Limb (tissue), 2 donors: ENCODE measurements around the gene COQ8A.
"Not testable (repeated sequence)": the region's sequence is repeated elsewhere in the genome, so short reads cannot be mapped to it uniquely, and the experiment has no call there.

Experiments used
- DNase-seq, 2 donors: peaks; one replicate each; pipeline ENCODE4 v3.0.0-alpha.2; 2016; ENCODE audit errors: extremely low spot score in 2 of 2

The COQ8A gene

DNA sequence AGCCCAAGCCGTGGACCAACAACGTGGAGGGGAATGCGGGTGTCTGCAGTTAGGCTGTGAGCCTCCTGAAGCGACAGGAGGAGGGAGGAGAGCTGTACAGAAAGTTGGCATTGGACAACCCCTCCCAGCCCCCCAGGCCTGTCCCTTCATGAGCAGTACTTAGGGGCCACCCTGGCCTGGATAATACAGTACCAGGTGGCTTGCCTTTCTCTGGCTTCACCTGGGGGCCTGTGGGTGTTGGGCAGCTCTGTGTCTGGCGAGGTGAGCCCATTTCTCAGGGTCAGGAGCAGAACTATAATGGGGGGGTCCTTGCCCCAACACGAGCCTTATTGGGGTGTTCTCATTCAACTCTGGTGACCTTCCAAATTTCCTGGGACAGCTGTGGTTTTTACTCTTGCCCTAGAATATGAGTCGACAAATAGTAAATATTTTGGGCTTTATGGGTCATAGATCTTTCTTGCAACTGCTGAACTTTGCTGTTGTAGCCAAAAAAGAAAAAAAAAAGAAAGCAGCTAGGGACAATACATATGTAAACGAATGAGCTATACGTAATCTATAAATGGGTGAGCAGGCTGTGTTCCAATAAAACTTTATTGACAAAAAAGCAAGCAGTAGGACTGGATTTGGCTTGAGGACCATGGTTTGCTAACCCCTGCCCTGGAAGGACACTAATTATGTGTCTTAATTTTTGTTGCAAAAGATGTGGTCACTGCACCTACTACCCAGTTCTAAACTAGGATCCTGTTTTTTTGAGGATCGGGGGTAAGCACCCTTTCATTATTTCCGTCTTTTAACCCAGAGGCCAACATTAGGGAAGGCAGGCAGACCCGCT, 11.4 kb downstream of the COQ8A start:
- DNase-seq, result no peak

DNA sequence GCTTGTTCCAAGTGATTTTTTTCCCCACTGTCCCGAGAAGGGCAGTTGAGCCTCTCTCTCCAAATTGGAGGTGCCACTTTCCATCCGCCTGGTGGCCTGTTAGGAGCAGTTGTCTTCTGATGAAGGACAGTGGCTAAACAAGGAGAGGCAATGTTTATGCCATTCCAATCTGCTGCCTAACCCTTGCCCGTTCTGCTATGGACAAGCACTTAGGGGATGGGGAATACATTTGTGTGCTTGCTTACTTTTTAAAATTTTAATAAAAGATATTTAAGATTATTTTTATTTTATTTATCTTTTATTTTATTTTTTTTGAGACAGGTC, 12.0 kb downstream of the COQ8A start:
- DNase-seq, result no peak

DNA sequence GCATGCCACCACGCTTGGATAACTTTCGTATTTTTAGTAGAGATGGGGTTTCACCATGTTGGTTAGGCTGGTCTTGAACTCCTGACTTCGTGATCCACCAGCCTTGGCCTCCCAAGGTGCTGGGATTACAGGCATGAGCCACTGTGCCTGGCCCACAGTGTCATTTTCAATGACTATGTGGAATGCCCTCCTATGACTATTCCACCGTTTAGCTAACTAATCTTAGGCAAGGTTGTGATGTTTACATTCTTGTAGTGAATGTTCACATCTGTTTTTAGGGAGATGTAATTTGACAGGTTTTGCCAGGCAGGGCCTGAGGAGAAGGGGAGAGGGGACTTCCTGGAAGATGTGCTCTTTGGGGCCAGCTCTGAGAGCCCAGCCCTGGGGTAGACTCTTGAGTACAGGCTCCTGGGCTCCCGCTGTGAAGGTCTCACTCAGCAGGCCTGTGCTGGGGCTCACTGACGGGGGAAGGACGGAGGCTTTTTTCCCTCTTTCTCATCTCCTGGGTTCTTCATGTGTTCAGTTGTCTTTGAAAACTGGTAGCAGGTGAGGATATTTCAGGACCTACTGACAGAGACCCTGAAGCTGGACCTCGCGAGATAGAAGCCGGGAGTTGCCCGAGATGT, 13.2 kb downstream of the COQ8A start:
- no peak for DNase-seq

DNA sequence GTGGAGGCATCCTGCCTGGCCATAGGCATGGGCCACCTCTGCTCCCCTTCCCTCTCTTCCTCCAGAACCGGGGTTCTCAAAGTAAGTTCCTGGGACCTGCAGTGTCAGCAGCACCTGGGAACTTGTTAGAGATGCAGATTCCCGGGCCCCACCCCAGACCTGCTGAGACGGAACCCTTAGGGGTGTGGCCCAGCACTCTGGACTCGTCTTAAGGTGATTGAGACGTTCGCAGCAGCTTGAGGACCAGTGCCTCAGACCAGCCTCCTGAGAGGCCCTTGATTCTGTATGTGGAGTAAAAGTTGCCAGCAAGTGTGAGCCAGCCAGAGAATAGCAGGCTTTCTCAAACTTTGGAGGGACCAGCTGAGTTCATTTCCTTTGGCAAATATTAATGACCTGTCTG, 14.2 kb downstream of the COQ8A start:
- no peak for DNase-seq

DNA sequence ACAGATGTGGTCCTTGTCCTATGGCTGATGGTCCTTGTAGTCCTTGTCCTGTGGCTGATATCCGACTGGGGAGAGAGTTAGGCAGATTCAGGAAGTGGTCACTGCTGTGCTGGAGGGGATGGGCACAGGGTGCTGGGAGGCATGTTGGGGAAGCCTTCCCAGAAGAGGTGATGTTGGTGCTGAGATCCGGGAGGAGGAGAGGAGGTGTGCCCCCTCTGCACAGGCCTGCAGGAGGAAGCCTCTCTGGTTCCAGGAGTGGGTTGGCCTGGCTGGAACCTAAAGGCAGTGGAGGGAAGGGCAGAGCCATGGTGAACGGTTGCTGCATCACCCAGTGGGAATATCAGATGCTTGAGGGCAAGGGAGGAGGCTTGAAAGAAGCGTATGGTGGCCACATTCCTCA, 14.7 kb downstream of the COQ8A start:
- DNase-seq, result no peak

DNA sequence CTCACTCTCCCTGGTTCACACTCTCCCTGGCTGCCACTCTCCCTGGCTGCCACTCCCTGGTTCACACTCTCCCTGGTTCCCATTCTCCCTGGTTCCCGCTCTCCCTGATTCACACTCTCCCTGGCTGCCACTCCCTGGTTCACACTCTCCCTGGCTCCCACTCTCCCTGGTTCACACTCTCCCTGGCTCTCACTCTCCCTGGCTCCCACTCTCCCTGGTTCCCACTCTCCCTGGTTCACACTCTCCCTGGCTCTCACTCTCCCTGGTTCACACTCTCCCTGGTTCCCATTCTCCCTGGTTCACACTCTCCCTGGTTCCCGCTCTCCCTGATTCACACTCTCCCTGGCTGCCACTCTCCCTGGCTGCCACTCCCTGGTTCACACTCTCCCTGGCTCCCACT, 15.8 kb downstream of the COQ8A start:
- not testable (repeated sequence) for DNase-seq

DNA sequence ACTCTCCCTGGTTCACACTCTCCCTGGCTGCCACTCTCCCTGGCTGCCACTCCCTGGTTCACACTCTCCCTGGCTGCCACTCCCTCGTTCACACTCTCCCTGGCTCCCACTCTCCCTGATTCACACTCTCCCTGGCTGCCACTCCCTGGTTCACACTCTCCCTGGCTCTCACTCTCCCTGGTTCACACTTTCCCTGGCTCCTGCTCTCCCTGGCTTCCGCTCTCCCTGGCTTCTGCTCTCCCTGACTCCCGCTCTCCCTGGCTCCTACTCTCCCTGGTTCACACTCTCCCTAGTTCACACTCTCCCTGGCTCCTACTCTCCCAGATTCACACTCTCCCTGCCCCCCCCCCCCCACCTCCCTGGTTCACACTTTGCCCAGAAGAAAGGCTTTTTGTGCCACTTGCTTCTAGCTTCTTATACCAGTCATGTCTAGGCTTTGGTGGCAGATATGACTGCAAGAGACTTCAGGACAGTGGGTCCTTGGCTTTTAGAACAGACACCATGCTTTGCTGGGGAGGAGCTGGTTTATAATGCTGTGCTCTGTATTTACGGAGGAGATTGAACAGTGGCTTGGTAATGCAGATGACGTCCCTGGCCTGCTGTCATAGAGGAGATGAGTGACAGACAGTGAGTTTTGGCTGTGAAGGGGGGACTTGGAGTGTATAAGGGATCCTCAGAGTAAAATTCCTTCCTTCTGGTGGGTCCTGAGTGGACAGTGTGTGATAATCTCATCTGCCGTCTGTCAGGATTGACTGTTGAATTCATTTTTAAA, 17.0 kb downstream of the COQ8A start:
- DNase-seq, result no peak

DNA sequence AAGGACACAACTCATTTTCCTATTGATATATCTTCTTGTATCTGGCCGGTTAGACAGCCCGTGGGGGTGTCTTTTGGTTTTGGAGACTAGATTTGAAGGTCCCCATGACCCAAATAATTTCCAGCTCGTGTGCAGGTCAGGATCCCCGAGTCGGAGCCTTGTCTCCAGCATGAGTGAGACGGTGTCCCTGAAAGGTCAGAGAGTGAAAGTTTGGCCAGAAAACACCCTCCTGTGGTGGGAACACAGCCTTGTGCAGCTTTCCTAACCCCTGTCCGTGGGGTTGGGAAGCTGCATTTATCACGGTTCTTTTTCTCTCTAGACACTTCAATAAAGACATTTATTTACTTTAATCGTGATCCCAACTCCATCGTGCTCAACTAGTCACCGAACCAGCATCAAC, 17.6 kb downstream of the COQ8A start:
- DNase-seq, result no peak

DNA sequence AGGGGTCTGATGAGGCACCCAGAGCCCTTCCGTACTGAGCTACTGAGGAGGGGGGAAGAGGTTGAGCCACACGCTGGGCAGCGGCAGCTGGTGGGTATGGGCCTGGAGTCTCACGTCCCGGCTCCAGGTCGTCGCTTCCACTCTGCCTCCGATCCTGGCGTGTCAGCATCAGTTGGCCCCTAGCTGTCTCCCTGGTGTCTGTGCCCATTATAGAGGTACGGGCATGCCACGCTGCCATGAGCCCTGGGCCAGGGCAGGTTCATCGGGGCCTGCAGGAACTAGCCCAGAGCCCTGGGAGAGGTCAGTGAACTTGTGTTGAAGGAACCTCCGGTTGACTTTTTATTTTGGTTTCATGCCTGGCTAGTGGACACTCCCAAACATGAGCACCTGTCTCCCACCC, 18.2 kb downstream of the COQ8A start:
- no peak for DNase-seq

DNA sequence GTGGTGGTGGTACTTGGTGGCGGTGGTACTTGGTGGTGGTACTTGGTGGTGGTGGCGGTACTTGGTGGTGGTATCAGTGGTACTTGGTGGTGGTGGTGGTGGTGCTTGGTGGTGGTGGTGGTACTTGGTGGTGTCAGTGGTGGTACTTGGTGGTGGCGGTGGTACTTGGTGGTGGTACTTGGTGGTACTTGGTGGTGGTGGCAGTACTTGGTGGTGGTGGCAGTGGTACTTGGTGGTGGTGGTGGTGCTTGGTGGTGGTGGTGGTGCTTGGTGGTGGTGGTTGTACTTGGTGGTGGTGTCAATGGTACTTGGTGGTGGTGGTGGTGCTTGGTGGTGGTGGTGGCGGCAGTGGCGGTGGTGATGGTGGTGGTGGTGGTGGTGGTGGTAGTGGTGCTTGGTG, 20.2 kb downstream of the COQ8A start:
- DNase-seq, result no peak

DNA sequence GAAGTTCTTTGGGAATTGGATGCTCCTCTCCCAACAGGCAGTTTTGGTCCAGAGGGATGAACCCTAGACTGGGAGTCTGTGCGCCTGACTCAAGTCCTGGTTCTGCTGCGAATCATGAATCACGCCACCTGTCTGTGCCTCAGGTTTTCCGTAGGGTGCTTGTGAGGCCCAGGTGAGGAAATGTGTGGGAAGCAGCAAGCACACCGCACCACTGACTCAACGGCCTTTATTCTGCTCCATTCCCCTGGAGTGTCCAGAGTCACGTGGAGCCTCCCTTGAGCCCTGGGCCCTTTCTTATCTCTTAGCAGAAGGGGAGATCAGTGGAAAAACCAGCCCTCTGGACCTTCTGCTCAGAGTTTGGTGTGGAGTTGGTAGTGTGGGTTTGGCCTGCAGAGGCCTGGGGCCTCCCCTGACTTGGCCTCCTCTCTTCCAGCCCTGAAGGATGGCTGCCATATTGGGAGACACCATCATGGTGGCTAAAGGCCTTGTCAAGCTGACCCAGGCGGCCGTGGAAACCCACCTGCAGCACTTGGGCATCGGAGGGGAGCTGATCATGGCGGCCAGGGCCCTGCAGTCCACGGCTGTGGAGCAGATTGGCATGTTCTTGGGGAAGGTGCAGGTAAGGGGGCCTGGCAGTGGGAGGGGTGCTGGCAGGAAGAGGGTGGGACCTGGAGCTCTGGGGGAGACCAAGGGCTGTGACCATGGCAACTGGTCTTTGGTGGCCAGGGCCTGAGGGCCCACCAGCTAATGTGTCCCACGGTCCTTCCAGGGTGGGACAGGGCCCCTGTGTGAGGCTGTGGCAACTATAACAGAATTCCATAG, 21.1 kb downstream of the COQ8A start:
- no peak for DNase-seq

DNA sequence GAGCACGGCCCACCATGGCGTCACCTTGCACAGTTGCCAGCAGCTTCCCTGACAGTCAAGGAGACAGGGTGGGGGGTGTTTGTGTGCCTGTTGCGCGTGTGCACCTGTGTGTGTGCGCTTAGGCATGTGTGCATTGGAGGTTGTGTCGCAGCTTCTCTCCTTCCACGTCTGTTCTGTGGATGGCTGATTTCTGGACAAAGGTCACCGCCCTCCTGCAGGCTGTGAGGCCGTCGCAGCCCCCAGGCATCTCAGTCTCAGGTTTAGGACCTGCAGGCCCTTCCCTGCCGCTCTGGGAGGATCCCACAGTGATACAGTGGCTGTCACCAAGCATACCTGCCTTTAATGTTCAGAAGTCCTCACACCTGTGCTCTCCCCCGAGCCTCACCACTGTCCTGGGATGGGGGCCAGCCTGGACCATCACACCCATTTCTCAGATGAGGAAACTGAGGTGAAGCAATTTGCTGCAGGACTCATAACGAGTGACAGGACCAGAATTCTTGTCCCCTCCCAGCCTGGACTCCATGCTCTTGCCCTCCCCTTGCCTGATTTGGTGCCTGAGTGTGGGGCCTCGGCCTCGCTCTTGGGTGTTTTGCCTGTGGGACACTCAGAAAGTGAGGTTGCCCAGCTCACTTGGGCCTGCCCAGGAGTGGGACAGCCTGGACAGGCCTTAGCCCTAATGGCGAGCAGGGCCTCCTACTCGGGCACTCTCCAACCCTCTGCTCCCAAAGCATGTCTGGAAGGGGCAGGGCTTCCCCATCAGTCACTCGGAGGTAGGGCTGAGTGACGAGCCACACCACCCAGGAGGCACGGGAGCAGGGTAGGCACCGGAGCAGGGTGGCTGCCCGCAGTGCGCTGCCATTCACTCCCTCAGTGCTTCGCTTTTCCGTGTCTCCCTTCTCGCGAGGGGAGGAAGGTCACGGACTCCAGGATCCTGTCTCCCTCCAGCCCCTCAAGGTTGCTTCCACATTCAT, 22.6 kb downstream of the COQ8A start:
- DNase-seq, result no peak

DNA sequence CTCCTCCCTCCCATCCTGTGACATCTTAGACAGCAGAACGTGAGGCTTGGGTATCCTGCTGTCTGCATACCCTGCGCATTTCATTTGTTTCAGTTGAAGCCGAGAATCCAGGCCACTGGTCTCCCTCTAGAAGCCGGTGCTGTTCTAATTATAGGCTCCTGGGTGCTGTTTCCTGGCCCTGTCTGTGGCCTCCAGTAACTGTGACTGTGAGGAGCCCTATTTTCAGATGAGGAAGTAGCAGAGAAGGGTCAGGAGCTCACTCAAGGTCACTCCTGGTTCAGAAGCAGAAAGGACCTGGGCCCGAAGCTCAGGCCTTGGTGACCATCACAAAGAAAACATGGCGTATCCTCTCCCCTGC, 24.0 kb downstream of the COQ8A start:
- no peak for DNase-seq

DNA sequence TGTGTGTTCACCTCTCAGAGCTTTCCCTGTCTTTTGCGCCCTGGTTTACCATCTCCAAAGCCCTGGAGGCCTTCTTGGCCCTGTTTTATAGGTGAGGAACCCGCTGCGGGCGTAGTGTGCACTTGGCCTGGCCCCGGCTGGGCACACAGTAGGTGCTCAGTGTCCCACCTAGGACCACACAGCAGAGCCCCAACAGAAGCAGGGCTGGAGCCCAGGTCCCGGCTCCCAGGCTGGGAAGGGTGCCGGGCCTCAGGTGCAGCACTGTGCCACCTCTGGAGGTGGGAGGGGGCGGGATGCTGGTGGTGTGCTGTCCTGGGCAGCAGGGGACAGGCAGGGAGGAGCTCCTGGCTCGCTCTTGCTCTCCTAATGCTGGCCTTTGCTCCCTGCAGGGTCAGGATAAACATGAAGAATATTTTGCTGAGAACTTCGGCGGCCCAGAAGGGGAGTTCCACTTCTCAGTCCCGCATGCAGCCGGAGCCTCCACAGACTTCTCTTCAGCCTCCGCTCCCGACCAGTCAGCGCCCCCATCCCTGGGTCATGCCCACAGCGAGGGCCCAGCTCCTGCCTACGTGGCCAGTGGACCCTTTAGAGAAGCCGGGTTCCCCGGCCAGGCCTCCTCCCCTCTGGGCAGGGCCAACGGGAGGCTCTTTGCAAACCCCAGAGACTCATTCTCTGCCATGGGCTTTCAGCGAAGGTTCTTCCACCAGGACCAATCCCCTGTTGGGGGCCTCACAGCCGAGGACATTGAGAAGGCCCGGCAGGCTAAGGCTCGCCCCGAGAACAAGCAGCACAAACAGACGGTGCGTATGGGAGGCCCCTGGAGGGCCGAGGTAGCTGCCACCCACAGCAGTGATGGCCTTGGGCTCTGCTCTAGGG, 24.8 kb downstream of the COQ8A start:
- DNase-seq, result no peak

DNA sequence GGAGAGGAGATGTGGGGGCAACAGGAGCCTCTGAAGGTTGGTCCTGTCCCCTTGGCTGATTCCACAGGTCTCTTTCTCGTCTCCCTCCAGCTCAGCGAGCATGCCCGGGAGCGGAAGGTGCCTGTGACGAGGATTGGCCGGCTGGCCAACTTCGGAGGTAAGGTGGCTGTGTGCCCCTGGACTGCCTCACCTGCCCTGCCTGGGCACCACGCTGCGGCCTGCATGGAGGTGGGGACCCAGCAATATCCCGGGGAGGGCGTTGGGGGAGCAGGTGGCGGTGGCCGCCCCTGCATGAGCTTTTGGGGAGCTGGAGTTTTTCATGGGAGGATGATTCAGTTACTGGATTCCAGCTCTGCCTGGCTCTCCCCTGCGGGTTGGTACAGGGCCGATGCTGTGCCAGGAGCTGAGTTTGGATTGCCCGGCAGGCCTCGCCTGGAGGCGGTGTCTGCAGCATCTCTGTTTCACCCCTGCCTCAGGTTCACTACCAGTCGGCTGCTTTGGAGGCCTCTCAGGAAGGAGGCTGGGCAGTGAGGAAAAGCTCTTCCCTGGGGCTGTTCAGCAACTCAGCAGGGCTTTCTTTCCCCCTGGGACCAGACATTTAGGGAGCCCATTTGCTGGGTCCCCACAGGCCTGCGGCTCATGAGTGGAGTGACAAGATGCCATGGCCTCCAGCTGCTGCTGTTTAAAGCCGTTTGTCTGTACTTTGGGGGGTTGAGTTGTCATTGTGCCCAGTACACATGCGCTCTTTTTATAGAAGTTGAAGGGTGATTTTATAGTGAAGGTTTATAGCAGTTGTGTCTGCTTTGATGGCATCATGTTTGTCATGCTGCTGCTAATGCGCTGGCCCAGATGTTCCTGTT, 25.7 kb downstream of the COQ8A start:
- DNase-seq, result no peak

DNA sequence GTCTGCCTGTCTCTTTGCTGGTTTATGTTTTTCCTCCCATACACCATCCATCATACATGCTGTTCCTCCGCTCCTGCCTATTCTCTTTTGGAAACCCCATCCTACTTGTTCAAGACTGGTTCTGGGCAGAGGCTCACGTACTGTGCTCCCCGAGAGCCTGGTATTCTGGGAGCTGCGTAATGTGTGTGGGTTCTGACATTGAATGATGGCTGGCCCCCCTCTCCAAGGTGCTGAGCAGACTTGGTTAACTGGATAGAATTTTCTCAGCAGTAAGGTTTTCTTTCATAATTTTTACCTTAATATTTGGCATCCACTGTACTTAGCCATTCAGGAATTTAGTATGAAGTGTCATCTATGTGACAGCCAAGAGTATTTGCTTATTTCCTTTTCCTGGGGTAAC, 26.6 kb downstream of the COQ8A start:
- no peak for DNase-seq

DNA sequence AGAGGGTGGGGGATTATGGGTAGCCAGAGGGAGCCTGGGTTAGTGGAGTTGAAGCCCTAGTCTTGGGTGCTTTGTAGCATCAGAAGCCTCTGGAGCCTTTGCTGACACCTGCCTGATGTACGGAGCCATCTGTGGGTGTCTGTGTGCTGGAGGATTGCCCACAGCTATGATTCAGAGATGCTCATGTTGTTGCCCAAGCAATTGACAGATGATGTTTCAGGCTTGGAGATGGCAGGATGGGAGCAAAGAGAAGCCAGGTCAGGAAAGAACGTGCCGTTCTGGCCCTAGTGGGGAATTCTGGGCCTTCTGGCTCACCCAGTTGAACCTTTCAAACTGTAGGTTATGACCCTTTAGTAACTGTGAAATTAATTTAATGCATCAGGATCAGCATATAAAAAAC, 27.6 kb downstream of the COQ8A start:
- no peak for DNase-seq

DNA sequence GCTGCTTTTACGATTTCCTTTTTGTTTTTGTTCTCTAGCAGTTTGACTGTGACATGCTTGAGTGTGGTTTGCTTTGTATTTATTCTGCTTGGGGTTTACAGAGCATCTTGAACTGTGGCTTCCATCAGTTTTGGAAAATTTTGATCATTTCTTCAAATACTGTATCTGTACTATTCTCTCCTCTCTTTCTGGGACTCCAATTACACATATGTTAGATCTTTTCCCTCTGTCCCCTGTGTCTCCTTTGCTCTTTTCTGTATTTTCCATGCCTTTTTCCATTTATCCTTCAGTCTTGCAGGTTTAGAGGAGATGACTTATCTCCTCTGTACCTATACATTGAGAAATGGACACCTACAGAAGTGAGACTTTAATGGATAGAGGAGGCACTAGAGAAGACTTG, 31.7 kb downstream of the COQ8A start:
- DNase-seq, result no peak

DNA sequence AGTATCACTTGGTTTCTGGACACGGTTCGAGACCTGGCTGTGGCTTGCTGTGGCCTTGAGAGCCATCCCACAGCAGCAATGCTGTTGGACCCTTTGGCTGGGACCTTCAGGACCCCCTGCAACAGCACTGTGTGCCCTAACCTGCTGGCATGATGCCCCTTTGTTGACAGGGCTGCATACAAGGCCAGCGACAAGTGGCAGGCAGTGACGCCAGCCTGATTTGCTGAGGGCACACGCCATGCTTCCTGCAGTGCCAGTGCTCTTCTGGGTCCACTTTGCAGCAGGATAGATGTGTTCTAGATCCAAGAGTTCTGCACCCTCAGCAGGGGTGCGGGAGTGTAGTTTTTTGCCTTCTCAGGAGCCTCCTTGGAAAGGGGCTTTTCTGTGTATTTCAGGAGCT, 32.8 kb downstream of the COQ8A start:
- DNase-seq, result no peak
